ENCODE measurements around the gene COL23A1.

The COL23A1 gene

DNA sequence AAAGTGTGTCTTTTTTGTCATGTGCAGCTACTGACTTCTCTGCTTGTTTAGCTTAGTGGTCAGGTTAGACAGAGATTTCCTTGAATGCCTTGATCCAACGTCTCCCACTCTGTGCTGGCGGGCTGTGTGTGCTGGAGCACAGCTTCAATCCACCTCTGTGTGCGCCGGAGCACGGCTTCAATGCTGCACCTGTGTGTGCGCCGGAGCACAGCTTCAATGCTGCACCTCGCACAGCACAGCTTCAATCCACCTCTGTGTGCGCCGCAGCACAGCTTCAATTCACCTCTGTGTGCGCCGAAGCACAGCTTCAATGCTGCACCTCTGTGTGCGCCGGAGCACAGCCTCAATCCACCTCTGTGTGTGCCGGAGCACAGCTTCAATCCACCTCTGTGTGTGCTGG is 288.6 kb downstream of the COL23A1 start:
- TF ChIP-seq, protein P1, sequence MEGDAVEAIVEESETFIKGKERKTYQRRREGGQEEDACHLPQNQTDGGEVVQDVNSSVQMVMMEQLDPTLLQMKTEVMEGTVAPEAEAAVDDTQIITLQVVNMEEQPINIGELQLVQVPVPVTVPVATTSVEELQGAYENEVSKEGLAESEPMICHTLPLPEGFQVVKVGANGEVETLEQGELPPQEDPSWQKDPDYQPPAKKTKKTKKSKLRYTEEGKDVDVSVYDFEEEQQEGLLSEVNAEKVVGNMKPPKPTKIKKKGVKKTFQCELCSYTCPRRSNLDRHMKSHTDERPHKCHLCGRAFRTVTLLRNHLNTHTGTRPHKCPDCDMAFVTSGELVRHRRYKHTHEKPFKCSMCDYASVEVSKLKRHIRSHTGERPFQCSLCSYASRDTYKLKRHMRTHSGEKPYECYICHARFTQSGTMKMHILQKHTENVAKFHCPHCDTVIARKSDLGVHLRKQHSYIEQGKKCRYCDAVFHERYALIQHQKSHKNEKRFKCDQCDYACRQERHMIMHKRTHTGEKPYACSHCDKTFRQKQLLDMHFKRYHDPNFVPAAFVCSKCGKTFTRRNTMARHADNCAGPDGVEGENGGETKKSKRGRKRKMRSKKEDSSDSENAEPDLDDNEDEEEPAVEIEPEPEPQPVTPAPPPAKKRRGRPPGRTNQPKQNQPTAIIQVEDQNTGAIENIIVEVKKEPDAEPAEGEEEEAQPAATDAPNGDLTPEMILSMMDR (IDR thresholded peaks at IDR 0.05; ENCODE audit: extremely low read depth, insufficient read depth, missing control alignments), result no peak
- DNase-seq (ENCODE audit: low spot score), result no peak
- in situ Hi-C loops (cut with MboI; ENCODE audit: low pct_unique_long_range_greater_than_20kb, low sequenced_read_pairs, unreplicated experiment), result no loop called here

DNA sequence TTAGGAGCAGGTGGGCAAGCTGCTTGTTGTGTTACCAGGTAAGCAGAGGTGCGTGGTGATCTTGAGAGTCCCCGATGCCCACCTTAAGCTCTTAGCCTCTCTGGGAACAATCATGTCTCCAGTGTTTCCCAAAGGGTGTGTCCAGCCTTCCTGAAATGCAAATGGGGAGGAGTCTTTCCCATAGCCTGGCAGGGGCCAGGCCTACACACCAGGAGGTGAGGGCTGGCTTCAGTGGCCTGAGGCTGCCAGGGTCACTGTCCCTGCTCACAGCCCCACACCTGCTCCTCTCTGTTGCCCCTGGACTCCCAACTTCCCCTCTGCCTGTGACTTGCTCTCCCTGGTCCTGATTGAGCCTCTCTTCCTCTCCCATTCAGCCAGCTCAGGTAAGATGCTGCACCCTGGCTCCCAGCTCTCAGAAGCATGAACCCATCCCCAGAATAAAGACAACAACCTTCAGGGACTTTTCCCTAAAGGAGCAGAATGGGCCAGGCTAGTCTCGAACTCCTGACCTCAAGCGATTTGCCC is 291.8 kb downstream of the COL23A1 start:
- no peak for DNase-seq (ENCODE audit: low spot score)
- in situ Hi-C loops (cut with MboI; ENCODE audit: low pct_unique_long_range_greater_than_20kb, low sequenced_read_pairs, unreplicated experiment), result loop anchor here (25.0 kb wide), 1 partner anchor 1189 kb away; no protein-coding TSS in a partner anchor
- TF ChIP-seq, protein P1 (IDR thresholded peaks at IDR 0.05; ENCODE audit: extremely low read depth, insufficient read depth, missing control alignments), result no peak

DNA sequence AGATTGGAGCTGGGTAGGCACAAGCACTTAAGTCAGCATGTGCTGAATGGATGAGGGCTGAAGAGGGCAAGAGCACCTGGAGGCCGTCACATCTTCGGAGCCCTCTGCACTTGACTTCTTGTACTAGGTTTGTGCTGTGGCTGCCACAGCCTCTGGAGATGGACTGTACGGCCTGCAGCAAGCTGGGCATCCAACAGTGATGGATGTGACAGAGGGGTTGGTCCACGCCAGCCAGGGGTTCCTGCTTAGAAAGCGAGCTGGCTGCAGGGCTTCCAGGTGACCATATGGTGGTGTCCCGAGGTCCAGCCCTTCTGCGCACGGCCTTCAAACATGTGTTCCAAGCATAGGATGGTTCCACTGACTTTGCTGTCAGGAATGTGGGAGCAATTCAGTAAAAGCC is 292.4 kb downstream of the COL23A1 start:
- in situ Hi-C loops (cut with MboI; ENCODE audit: low pct_unique_long_range_greater_than_20kb, low sequenced_read_pairs, unreplicated experiment), result loop anchor here (25.0 kb wide), 1 partner anchor 1190 kb away; no protein-coding TSS in a partner anchor
- TF ChIP-seq, protein P1 (IDR thresholded peaks at IDR 0.05; ENCODE audit: extremely low read depth, insufficient read depth, missing control alignments), result no peak

DNA sequence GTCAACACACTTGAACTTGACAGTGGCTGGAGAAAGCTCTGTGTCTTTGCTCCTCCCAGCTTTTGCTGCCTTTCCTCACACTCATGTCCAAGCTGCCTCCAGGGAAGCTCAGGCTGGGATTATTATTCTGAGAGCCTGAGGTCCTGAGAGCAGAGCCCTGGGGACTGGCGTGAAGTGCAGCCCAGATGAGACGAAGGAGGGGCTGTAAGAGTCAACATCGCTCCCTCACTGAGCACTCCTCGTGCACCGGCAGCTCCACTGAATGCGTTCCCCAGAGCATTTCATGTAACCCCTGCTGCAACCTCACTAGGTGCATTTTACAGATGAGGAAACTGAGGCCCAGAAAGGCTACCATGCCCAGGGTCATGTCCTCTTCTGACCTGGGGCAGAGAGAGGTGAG is 294.1 kb downstream of the COL23A1 start:
- DNase-seq (ENCODE audit: low spot score), result no peak
- TF ChIP-seq, protein P1 (IDR thresholded peaks at IDR 0.05; ENCODE audit: extremely low read depth, insufficient read depth, missing control alignments), result no peak
- in situ Hi-C loops (cut with MboI; ENCODE audit: low pct_unique_long_range_greater_than_20kb, low sequenced_read_pairs, unreplicated experiment), result loop anchor here (25.0 kb wide), 1 partner anchor 1191 kb away; no protein-coding TSS in a partner anchor

More for the DNA sequence above, 292.4 kb downstream of the COL23A1 start:
- DNase-seq (ENCODE audit: low spot score), result no peak

DNA sequence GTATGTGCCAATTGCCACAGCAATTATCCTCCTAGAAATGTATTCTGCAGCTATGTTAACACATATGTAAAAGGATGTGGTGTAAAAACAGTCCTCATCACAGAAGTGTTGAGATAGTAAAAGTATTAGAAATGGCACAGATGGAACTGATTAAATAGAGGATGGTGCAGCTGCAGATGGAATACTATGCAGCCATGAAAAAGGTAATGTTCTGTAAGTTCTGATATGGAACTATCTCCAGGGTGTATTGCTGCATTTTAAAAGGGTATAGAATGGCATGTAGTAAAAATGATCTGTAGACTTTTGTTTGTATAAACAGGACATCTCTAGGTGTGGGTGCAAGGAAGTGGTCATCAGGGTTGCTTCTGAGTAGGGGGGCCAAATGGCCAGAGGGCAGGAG is 294.6 kb downstream of the COL23A1 start:
- no peak for DNase-seq (ENCODE audit: low spot score)
- TF ChIP-seq, protein P1 (IDR thresholded peaks at IDR 0.05; ENCODE audit: extremely low read depth, insufficient read depth, missing control alignments), result no peak
- in situ Hi-C loops (cut with MboI; ENCODE audit: low pct_unique_long_range_greater_than_20kb, low sequenced_read_pairs, unreplicated experiment), result loop anchor here (25.0 kb wide), 1 partner anchor 1192 kb away; no protein-coding TSS in a partner anchor

DNA sequence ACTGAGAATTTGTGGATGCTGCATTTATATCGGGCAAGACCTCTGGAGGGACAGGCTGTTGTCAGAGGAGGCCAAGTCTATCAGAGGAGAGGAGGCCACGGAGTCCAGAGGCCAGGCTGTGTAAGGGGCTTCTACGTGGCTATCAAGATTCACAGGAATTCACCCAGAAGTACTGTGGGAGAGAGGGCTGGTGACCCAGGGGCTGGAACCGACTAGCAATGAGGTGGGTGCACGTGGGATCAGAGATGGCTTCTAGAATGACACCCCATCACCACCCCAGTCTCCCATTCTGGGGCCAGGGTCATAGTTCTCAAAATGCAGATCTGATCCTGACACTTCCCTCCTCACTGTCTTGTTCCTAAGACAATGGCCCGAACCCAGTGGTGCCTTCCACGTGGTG is 296.4 kb downstream of the COL23A1 start:
- in situ Hi-C loops (cut with MboI; ENCODE audit: low pct_unique_long_range_greater_than_20kb, low sequenced_read_pairs, unreplicated experiment), result loop anchor here (25.0 kb wide), 1 partner anchor 1193 kb away; no protein-coding TSS in a partner anchor
- TF ChIP-seq, protein P1 (IDR thresholded peaks at IDR 0.05; ENCODE audit: extremely low read depth, insufficient read depth, missing control alignments), result no peak
- no peak for DNase-seq (ENCODE audit: low spot score)

Data from GM13977 (cell line).